Activated effector memory CD4-positive, alpha-beta T cell treated with anti-CD3 and anti-CD28 coated beads, Interleukin-2, amount 50 U/mL, for 16 hours (primary cell): ENCODE data around the gene UBE2E1.

Source experiments
- DNase-seq: peaks from one replicate; pipeline ENCODE4 v3.0.0-alpha.2; 2020

Gene UBE2E1

DNA sequence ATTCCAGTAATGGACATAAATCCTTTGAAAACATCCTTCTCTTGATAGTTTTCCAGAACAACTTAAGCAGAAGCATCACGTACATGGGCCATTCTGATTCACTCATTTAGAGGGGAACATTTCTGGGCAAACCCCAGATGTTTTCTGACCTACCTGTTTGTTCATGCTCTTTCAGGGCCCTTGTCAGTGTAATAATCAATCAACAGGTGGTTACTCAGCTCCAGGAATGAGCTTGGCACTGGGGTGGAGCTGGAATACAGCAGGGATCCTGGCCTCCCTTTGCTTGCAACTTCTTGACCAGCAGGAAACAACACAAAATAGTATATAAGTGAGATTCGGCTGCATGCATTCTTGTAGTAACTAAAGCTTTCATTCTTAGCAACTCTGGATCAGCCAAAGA, 9.2 kb upstream of the UBE2E1 start:
- no peak for DNase-seq

DNA sequence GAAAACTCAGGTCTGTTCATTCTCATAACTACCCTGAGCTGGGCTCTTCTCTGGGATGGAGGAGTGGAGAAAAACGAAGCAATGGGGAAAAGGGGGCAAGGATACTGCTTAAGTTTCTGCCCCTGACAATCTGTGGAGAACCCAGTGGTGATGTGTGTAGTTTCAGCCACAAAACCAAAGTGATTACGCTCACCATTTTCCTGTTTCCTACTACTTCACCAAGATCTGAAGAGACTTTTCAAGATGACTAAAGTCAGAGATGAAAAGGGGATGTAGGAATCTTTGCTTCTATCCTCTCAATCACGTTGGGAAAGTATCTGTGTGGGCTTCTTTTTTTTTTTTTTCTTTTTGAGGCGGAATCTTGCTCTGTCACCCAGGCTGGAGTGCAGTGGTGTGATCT, 8.3 kb upstream of the UBE2E1 start:
- DNase-seq = no peak

GRCh38 chr3:23798456-23798855, 7.3 kb upstream of the UBE2E1 start:
- DNase-seq = no peak

GRCh38 chr3:23798876-23799275, 6.9 kb upstream of the UBE2E1 start:
- DNase-seq = no peak

- DNase-seq = no peak
Observed at GRCh38 chr3:23800731-23801130, 5.0 kb upstream of the UBE2E1 start.

DNA sequence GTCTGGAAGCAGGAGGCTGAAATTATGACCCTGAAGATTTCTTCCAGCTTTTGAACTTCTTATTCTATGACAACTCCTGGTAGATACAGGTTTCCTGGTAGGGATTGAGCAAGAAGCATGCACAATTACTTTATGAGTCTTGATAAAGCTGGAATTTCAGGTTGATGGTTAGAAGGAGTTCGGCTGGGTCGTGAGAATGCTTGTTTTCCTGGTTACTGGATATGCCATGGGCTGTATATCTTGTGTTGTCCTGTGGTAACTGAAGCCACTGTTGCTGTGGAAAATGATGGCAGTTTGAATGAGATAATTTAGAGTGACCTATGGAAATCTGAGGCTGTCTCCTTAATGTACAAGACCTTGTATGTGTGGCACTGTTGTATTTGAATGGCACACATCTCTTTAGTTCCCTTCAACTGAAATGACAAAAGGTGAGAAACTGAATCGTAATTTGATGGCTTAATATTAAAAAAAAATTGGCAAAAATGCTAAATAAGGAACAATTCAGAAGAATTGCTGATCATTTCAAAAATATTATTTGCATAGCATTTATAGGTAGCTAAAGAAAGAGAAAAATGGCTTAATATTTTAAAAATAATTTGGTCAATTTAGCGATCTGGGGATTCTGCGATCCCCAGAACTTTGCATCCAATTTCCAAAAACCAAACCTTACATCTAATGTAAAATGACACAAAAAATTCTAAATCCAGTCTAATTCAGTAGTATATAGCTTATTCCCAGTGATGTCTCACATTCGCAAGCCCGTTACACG, 1.1 kb upstream of the UBE2E1 start:
- no peak for DNase-seq

DNA sequence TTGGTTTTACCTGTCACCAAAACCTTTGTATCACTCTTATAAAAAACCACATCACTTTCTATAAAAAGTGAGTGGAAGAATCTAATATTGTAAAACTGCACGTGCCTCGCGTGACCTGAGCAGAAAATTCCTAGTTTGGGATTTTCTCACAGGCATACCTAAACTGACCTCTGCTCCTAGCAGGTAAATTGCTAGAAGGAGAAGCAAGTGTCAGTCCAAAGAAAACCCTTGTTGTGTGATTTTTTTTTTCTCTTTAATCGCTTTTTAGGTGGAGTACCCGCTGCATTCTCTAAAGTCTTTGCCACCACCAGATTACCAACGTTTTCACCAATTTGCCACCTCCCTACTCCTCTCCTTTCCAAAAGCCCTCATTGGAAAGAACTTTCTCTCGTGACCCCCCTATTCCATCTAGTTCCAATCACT, 534 bp upstream of the UBE2E1 start:
- DNase-seq = no peak

DNA sequence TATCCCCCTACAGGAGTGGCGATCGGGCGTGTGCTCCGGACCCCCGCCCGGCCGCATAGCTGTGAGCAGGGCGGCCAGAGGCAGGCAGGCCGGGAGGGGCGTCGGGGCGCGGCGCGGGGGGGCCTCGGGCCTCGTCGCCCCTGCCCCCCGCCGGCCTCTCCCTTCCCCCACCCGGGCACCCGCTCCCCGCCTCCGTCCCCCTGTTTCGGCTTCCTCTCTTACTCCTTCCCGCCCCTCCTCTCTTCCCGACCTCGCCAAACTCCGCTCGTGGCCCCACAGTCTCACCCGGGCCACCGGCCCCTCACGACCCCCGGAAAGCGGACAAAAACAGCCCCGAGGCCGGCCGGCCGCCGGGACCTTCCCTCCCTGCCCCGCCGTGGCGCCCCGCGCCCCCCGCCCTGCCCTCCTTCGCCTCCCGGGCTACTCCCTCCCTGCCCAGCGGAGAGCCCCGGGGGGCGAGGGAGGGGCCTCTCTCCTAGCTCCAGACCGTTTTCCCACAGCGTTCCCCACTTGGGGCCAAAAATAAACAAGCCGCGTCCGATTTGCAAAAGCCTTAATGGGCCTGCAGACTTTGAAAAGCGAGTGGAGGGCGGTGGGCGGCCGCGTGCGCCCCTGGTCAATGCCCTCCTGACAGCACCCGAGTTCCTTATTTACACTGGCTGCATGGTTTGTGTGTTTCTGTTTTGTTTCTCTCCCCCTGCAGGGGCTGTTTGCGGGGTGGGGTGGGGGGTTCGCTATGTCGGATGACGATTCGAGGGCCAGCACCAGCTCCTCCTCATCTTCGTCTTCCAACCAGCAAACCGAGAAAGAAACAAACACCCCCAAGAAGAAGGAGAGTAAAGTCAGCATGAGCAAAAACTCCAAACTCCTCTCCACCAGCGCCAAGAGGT, 1.0 kb downstream of the UBE2E1 start:
- DNase-seq = peak; percentile 63

DNA sequence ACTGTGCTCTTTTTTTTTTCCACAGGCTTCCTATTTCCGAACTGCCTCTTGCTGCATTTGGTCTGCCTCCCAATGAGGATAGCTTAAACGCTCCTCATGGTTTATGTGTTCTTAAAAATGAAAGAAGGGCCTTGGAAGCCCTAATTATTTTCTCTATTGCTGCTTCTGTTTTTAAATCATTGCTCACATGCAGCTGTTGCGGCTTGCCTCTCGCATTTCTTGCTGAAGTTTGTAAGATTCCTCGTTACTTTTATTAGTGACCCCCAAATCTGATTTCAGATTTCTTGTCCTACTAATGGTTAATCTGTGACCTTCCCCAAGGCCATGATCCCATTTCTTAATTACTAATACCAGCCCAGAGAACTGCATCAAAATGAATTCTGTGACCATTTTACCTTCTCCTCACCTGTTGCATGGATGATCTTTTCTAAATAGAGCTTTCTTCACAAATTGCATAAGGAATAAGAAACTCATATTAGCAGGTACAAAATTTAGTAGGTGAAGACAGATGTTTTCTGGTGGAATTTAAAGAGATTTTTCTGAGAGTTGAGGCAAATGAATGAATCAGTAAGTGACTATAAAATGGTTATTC, 1.8 kb downstream of the UBE2E1 start:
- DNase-seq = no peak

DNA sequence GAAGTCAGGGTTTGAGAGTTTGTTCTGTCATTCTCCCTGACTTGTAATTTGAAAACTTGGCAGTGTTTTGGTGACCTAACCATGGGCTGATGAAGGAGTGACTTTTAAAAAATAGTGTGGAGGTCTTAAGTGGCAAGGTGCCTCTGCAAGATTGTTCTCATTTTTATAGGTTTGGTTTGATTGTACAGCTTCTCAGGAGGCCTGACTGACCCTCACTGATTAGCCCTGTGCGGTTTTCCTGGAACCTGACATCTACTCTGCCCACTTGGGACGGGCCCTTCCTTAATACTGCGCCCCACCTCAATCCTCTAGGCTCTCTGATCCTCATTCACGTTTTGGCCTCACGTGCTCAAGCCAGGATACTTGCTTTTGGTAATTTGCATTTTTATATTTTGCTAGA, 2.8 kb downstream of the UBE2E1 start:
- no peak for DNase-seq

DNA sequence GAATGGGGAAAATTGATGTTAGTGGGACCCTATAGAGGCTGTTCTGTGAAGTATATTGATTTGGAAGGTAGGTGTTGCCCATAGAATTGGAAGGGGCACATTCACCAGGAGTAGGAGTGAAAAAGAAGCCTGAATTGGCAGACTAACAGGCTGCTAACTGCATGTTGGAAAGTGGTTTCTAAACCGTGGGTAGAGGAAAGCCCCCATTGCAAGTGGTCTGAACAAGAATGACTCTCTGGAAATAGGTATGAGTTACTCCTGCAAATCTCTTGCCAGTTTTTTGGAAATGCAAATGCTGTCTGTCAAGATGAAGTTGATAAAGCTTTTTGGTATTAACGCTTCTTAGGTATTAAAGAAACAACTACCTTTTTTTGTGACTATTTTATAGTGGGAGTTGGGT, 3.5 kb downstream of the UBE2E1 start:
- no peak for DNase-seq

DNA sequence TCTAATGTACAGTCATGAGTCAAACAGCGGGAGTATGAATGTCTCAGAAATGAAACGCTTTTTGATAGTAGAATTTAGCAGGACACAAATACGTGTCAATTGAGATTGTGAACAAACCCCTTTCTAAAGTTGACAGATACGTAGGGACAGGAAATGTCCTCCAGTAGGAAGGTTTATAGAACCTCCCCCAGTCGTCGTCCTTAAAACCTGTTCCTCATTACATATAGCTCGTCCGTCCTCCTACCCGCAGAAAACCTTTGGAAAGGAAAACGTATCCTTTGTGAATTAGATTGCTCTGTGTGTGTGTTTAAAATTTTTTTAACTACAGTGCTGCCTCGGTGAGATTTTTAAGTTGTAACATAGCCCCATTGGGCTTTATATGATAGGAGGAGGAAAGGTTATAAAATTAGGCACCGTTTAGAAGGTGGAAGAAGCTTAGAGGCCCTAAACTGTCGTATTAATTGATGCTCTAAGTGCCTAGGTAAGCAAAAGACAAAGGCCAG, 4.1 kb downstream of the UBE2E1 start:
- no peak for DNase-seq

- peak; percentile 80 for DNase-seq
Observed at GRCh38 chr3:23810343-23811184, 4.8 kb downstream of the UBE2E1 start.

- no peak for DNase-seq
Observed at GRCh38 chr3:23811185-23811527, 5.4 kb downstream of the UBE2E1 start.

DNA sequence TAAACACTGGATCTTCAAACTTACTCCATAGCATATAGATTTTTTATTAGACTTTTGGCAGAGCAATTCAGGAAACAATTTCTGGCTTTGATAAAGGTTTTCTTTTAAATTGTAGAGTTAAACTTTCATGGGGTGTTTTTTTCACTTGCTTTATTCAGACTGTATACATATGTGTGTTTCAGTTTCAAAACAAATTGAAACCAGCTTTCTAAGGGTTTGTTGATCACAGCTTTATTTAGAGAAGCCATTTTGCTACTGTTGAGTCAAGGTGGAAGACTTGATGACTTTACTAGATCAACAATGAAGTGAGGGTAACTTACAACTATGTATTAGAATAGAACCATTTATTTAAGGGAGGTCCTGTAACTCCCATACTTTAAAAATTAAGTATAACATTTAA, 6.2 kb downstream of the UBE2E1 start:
- no peak for DNase-seq

- DNase-seq = no peak
Observed at GRCh38 chr3:23815879-23816278, 10.1 kb downstream of the UBE2E1 start.

DNA sequence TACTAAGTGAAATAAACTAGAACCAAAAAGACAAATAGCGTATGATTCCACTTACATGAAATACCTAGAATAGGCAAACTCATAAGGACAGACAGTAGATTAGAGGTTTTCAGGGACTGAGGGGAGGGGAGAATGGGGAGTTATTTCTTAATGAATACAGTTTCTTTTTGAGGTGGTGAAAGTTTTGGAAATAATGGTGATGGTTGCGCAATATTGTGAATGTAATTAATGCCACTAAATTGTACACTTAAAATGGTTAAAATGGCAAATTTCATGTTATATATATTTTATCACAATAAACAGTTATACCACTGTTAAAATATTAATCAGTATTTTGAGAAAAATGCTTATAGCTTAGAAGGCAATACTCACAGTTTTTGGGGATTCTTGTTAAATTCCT, 11.0 kb downstream of the UBE2E1 start:
- DNase-seq = no peak

GRCh38 chr3:23817508-23818223, 11.9 kb downstream of the UBE2E1 start:
- no peak for DNase-seq

DNA sequence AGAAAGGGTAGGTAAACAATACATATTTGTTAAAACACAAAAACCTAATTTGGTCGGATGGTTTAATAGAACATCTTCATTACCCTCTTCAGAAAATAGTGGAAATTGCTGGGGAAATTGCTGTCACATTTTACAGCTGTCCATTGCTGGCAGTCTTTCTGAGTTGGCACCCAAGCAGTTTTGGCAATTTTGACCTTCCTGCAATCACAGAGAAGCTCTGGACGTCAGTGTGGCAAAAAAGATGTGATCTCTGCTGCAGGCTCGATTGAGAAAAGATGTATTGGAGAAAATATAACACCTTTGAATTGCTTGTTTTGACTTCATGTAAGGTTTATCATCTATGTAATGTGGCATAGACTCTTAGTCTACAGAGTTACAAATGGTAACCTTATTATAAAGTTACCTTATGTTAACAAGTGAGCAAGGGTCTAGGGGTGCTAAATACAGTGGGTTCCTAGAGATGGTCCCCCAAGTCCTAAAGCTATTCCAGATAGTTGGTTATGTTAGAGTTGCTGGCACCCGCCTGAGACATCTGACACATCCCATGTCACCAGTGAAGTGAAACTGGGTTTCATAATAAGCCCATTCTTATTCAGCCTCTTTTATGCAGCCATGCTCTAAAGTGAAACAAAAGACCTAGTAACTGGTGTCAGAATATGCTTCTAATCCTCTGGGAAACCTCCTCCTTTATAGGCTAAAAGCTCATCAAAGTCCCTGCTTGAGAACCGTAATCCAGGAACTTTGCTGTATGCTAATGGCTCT, 14.0 kb downstream of the UBE2E1 start:
- DNase-seq = no peak

- no peak for DNase-seq
Observed at GRCh38 chr3:23820888-23821287, 15.1 kb downstream of the UBE2E1 start.

GRCh38 chr3:23821858-23822257, 16.1 kb downstream of the UBE2E1 start:
- DNase-seq = no peak
